Amygdala (tissue), 56 donors: ENCODE results near the gene PARVB.
"Not testable (repeated sequence)": the region's sequence is repeated elsewhere in the genome, so short reads cannot be mapped to it uniquely, and the experiment has no call there.

Experiments used
- DNase-seq, 56 donors: peaks; one replicate each; lab custom pipeline; 2025; lab: John Stamatoyannopoulos, UW

The PARVB gene

DNA sequence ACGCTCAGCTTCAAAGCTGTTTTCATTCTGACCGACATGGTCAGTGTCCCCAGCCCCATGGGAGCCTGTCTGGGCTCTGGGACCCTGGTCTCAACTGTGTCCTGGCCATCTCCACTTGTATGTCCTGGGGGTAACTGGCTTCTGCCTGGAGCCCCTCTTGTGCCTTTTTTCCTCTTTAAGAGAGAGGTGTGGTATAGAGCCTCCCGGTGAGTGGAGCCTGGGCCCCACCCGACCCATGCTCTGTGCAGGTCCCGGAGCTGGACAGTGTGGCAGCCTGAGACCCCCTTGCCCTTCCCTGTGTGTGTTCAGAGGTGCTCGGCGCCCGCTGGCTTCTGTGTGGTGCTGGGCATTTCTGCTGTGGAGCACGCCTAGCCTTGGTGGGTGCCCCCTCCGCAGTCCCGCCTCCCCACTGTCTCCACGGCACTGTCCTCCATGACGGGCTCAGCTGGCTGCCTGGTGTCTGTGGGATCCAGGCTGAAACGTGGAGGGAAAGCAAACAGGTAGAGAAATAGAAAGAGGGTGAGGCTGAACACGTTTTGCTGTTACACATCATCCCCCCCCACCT is 74.9 kb downstream of the PARVB start:
- no peak for DNase-seq

DNA sequence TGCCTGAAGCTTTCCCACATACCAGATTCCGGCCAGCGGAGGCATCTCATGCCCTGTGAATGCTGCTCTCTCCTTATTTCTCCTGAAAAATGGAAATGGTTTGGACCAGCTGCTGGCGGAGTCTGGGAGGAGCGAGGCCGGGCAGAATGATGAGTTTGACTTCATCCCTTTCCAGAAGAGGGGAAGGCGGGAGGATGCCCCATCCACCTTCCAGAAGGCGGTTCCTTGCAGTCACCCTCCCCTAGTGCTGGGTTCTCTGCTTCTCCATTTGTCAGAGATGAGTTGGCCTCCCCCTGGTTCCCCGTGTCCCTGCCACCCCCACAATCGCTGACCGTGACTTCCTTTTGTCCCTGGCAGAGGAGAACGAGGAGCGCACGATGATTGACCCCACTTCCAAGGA is 75.6 kb downstream of the PARVB start:
- no peak for DNase-seq

DNA sequence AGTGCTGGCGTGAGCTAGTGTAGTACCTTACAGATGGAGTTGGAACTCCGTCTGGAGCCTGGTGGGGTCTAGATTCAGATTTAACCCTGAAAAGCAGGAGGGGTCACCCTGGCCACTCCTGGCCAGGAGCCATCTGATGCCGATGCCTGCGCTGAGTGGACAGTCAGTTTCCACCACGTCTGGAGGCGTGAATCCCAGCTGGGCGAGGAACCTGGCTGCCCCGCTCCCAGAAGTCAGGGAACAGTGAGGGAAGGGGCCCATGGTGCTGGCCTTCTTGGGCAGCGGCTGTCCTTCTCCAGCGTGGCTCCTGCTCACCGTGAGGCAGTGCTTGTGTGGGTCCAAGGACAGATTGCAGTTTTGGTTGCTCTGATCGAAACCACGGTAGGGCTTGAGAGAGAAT is 76.3 kb downstream of the PARVB start:
- DNase-seq: no peak

DNA sequence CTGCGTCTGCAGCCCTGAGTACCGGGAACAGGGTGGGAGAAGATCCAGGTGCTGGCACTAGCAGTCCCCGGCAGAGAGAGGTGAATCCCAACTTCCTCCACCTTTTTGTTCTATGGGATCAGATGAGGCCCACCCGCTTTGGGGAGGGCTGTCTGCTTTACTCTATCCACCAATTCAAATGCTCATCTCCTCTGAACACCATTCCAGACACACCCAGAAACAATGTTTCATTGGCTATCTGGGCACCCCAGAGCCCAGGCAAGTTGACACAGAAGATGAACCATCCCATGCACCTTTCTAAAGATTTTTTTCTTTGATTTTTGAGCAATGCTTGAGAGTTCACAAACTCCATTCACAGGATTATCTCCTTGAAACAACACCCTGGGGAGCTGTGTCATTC is 78.0 kb downstream of the PARVB start:
- DNase-seq: no peak

DNA sequence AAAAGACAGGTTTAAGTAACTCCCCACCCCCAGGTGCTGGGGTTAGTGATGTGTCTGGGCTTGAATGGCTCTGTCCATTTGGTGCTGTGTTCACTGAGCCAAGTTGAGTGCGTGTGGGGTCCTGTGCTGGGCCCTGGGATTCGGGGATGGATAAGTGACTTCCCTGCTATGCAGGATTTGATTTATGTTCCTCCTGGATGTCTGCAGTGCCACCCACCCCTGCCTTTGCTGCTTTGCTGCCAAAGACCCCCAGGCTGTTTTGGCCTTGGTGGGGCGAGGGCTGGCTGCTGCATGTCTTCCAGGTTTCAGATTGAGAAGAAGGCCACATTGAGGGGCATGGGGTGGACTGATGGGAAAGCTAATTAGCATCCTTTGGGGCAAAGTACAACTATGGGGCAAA is 78.8 kb downstream of the PARVB start:
- no peak for DNase-seq

DNA sequence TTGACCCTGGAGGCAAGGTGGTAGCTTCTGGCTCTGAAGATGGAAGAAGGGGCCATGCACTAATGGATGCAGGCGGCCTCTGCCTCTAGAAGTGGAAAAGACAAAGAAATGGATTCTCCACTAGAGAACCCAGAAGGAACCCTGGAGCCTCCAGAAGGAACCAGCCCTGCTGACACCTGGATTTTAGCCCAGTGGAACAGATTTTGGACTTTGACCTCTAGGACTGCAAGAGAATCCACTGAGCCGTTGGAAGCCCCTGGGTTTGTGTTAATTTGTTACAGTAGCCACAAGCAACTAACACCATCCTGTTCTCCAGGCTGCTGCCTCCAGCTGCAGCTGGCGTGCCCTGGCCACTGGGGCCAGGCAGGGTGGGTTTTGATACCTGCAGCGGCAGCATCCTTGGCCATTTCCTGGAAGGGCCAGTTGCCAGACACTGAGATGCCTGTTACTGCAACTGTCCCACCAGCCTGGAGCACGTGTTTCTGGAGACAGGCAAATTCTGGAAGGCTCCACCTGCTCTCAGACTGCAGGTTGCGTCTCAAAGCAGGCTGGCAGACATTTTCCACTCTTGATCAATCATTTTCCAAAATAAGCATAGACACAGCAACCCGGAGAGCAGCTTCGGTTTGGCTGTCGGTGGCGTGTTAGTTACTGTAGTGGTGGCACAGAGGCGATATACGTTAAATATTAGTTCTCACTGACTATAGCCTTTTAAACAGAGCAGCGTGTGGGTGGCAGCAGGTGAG is 79.8 kb downstream of the PARVB start:
- DNase-seq: no peak

DNA sequence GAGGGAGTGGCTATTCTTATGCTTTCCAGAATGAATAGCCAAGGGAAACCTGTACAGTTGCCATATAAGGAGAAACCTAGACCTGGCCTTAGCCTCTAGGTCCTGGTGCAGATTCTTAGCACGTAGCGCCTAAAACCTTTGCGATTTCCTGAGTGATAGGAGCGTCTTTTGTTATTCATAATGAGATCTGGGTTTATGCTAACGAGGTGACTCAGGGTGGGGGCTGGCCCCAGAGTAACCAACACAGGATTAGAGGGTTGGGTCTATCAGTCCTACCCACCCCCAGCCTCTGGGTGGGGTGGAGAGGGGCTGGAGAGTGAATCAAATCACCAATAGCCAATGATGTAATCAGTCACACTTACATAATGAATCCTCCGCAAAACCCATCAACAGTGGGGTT is 83.2 kb downstream of the PARVB start:
- DNase-seq: no peak

DNA sequence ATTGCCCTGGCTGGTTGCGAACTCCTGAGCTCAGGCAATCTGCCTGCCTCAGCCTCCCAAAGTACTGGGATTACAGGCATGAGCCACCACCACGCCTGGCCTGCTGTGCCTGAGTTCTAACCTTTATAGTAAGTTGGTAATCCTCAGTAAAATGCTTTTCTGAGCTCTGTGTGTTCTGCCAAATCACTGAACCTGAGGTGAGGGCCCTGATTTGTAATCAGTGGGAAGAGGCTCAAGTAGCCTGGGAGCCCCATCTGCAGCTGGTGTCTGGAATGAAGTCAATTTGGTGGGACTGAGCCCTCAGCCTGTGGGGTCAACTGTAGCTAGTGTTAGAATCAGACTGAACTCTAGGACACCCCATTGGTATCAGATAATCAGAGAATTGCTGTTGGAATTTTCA is 84.0 kb downstream of the PARVB start:
- no peak for DNase-seq

DNA sequence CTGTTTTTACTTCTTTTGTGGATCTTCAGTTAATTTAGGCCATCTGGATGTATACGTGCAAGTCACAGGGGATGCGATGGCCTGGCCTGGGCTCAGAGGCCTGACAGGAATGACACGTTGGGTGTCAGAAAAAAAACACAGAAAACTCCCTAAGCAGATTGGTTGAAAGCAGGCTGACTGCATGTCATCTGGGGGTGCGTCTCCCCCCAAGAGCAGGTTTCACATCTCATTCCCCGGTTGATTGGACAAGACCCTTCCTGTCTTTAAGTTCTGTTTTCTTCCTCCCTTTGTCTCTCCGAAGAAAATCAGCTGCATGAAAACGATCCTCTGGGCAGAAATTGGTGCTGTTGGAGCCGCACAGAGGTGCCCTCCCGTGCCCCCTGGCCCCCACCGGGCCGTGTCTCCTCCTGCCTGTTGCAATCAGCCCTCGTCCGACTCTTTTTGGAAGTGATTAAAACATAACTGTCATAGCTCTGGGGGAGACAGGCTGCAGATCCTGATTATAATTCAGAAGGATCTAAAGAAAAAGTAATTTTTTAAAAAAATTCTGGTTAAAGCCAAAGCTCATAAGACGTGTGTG is 84.8 kb downstream of the PARVB start:
- no peak for DNase-seq

DNA sequence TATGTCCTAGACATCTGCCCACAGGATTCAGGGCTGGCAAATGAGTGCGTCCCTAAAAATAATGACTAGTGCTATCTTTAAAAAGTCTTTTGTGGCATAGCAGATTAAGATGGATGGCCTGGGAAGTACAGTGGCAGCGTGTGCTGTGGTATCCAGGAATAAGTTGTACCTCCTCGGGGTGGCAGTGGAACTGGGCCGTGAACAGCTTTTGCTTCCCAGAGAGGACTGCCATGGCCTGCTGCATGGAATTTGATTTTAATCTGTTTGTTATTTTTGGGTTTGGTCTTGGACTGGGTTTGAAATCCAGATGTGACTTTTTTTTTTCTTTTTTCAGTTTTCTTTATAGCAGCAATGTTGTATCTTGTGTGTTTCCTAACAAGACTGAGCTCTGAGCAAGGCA is 85.3 kb downstream of the PARVB start:
- no peak for DNase-seq

DNA sequence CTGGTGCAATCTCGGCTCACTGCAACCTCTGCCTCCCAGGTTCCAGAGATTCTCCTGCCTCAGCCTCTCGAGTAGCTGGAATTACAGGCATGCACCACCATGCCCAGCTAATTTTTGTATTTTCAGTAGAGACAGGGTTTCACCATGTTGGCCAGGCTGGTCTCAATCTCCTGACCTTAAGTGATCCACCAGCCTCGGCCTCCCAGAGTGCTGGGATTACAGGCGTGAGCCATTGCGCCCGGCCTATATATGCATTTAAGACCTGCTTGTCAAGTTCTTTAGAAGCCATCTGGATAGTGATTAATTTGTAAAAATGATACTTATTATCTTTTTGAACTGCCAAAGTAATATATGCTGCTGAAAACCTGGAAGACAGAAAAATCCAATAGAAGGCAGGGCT is 86.6 kb downstream of the PARVB start:
- DNase-seq: not testable (repeated sequence)

DNA sequence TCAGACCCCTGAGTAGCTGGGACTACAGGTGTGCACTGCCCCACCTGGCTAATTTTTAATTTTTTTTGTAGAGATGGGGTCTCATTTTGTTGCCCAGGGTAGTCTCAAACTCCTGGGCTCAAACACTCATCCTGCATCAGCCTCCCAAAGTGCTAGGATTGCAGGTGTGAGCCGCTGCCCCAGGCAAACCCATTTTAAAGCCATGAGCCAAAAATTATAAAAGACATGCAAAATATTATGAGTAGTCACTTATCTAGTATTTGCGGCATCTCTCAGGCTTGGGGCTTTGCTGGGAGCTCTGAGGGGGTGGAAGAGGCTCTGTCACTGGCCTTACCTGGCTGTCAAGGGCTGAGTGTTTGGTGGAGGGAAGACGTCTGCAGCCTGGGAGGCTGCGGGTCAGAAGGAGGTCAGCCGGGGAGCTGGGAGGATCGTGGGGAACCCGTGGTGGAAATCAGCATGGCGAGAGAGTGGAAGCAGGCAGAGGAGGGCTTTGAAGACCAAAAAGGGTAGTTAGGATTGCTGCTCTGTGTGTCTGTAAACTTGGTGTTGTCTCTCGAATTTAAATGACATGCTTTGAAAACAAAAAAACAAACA is 87.6 kb downstream of the PARVB start:
- DNase-seq: no peak

DNA sequence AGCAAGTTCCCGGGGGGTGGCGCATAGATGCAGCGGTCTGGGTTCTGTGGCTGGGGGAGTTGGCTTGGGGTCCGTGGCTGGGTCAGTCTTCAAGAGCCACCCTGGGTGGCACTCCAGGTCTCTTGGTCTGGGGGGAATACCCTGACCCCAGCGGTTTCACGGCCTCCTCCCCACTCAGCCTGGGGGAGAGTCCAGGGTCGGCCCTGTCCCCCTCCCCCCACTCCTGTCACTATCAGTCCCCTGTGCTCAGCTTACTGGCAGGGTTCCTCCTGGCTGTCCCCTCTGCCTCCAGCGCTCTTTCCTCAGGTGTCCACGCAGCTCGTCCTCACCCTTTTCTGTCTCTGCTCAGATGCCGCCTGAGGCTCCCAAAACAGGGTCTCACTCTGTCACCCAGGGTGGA is 88.1 kb downstream of the PARVB start:
- no peak for DNase-seq

DNA sequence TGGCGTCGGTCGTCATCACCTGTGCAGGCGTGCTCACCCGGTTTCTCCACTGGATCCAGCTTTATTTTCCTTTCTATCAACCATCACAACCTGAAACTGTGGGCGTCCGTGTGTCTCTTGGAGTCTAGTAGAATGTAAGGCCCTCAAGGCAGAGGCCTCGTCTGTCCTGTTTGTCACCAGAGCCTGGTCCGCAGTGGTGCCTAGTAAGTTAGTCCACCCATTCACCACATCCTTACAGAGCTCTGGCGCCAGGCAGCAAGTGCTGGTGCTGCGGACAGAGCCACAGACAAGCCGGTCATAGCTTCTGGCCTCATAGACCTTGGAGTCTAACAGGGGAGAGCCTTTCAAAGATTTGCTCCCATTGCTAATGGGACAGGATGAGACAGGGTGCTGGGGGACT is 92.2 kb downstream of the PARVB start:
- DNase-seq: no peak

DNA sequence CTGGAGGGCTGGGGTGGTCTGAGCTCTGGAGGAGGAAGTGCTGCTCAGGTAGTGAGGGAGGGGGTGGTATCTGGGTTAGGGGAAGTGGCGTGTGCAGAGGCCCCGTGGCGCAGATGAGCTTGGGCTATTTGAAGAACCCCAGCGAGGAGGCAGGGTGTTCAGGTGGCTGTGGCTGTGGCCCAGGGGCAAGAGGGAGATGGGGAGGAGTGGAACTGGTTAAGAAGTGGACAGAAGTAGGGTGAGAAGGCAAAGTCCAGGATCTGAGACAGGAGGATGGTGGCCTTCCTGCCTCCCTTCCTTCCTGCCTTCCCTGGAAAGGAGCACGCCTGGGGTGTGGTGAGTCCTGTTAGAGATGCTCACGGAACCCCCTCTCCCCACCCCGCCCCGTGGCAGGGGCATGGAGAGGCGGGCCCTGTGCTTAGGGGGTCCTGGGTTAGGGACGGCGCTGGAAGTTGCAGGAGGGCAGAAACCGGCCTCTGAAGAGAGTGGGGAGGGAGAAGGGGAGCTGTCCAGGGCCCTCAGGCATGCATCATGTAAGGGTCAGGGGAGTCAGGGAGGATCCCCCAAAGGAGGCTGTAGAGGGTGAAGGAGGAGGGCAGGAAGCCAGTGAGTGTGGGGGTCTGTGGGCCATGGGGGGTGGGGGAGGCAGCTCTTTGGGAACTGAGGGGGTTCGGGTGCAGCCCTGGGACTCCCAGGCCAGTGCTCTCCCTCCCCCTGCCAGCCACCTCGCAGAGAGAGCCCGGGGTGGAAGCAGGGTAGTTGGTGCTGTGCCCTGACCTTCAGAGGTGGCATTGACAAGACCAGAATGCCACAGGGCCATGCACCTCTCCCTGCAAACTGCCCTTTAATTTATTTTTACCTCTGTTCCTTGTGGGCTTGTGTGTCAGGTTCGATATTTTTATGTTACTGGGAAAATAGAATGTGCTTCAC is 92.9 kb downstream of the PARVB start:
- DNase-seq: no peak

DNA sequence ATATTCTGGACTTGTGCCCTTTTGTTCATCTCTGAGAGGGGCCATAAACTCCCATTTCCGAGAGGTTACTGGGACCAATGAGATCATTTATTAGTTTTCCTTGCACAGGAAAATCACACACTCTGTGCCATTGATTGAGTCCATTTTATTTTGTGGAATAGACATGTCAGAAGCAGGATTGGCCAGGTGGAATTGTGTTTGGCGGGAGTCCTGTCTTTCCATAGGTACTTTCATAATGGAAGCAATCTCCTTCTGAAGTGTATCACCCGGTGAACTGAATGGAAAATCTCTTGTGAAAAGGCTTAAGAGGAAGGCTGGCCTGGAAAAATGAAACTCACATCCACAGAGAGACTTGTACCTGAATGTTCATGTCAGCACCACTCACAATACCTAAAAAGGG is 93.6 kb downstream of the PARVB start:
- DNase-seq: no peak

DNA sequence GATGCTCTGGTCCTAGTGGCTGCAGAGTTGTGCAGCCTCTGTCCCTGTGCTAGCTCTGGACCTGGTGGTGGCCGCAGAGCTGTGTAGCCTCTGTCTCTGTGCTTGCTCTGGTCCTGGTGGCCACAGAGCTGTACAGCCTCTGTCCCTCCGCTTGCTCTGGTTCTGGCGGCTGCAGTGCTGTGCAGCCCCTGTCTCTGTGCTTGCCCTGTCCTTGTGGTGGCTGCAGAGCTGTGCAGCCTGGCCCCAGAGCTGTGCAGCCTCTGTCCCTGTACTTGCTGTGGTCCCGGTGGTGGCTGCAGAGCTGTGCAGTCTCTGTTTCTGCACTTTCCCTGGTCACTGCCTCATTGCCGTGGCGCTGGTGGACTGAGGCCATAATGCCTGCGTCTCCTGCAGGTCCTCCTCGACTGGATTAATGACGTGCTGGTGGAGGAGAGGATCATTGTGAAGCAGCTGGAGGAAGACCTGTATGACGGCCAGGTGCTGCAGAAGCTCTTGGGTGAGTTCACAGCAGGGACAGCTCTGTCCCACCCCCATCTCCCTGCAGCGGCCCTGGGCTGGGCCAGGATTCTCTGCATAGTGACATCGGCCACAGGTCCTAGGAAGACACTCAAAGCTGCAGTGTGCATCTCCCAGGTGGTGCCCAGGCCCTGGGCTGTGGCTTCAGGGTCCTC is 94.7 kb downstream of the PARVB start:
- DNase-seq: no peak

DNA sequence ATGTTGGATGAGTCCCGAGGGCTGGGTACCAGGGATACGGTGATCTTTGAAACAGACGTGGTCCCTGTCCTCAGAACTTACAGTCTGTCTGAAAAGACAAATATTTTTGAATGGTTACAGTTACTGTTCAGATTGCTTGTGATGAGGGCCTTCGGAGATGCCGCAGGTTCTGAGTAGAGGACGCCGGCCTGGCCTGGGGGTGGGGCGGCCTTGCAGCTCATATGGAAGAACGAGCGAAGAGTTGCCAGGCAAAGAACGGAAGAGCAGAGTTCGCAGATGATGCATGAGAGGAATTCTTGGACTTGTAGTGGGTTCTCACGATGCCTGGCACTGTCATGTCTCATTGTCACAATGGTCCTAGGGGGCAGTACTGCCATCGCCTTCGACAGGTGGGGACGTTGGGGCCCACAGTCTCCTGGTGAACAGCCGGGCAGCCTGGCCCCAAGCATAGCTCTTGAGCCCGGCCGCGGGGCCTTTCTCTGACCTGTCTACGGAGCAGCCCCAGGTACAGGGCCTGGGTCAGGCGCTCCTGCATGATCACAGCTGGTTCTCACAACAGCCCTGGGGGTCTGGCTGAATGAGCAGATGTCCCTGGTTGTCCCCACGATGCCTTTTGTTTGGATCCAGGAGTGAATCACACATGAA is 95.7 kb downstream of the PARVB start:
- DNase-seq: no peak

DNA sequence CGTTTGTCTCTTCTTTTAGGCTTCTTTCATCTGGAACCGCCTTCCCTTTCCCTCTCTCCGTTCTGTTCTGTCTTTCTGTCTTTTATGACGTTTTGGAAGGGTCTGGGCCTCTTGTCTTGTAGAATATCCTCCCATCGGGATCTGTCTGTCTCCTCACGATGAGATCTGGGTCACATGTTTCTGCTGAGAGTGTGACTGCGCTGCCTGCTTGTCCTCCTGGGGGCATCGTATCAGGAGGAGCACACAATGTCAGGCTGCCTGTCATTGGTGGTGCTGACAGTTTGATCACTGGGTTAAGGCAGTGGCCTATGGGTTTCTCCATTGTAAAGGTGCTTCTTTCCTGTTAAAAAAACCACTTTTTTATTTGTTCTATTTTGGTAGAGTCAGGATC is 96.2 kb downstream of the PARVB start:
- no peak for DNase-seq

DNA sequence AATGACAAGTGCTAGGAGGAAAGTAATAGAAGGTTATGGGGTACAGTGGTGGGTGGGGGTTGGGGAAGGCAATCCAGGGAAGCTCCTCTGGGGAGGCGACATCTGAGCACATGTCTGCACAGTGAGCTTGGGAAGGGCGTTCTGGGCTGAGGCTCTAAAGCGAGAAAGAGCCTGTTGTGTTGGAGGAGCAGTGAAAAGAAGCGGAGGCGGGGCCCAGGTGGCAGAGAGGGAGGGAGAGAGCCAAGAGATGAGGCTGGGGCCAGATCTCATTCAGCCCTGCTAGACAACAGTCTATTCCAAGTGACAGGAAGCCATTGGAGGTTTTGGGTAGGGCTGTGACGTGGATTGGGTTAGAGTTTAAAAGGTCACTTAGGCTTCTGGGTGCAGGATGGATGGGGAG is 101.3 kb downstream of the PARVB start:
- DNase-seq: no peak
